C1 segment of cervical spinal cord (tissue), 14 donors: ENCODE results near the gene AFM.
"Not testable (repeated sequence)": the region's sequence is repeated elsewhere in the genome, so short reads cannot be mapped to it uniquely, and the experiment has no call there.

Experiments used
- DNase-seq, 14 donors: peaks; one replicate each; lab custom pipeline; 2025; lab: John Stamatoyannopoulos, UW

Gene AFM

GRCh38 chr4:73505567-73505966, 24.0 kb downstream of the AFM start:
- no peak for DNase-seq

GRCh38 chr4:73507541-73507940, 26.0 kb downstream of the AFM start:
- DNase-seq = no peak

DNA sequence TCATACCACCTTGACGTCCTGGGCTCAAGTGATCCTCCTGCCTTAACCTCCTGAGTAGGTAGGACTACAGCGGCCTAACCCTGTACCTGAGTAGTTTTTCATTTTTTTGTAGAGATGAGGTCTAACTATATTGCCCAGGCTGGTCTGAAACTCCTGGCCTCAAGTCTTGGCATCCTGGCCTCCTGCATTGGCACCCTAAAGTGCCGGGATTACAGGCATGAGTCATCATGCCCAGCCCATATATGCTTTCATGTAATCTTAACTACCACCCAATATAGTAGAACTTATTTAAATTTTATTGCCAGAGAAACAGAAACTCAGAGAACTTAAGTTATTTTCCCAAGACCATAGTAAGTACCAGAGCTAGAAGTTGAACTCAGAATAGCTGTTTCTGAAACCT, 27.1 kb downstream of the AFM start:
- DNase-seq = no peak

GRCh38 chr4:73518340-73518739, 36.8 kb downstream of the AFM start:
- DNase-seq = no peak

- no peak for DNase-seq
Measured at GRCh38 chr4:73520821-73521220, 39.3 kb downstream of the AFM start.

GRCh38 chr4:73523126-73523525, 41.6 kb downstream of the AFM start:
- no peak for DNase-seq

DNA sequence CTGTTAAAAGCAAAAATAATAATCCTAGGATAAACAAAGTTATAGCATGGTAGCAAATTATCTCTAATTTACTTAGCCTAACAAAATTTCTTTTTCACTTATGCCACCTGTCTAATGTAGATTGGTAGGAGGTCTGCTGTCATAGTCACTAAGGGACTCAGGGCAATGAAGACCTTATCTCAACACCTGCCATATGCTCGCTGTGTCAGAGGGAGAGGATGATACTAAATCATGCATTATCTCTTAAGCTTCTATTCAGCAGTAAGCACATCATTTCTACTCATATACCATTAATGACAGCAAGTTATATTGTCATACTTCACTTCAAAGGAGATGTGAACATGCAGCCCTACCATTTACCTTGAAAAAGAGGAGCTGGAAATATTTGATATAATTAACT, 44.1 kb downstream of the AFM start:
- DNase-seq = no peak

DNA sequence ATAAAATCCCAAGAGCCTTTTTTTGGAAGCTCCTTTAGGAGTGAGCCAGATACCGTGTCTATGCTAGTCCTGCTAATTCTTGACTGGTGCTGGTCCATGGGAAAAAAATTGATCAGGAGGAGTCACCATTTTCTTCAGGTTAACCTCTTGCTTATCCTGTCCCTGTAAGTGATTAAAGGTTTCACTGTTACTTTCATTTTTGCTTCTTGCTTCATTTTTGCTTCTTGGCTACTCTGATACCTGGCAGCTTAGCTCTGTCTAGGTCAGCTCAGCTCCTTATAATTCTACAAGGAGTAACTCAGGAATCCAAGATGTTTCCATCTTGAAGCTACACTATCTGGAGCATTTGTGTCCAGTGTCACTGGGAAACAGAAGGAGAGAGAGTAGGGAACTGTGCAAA, 45.7 kb downstream of the AFM start:
- DNase-seq = no peak

- no peak for DNase-seq
Measured at GRCh38 chr4:73528171-73528570, 46.6 kb downstream of the AFM start.

DNA sequence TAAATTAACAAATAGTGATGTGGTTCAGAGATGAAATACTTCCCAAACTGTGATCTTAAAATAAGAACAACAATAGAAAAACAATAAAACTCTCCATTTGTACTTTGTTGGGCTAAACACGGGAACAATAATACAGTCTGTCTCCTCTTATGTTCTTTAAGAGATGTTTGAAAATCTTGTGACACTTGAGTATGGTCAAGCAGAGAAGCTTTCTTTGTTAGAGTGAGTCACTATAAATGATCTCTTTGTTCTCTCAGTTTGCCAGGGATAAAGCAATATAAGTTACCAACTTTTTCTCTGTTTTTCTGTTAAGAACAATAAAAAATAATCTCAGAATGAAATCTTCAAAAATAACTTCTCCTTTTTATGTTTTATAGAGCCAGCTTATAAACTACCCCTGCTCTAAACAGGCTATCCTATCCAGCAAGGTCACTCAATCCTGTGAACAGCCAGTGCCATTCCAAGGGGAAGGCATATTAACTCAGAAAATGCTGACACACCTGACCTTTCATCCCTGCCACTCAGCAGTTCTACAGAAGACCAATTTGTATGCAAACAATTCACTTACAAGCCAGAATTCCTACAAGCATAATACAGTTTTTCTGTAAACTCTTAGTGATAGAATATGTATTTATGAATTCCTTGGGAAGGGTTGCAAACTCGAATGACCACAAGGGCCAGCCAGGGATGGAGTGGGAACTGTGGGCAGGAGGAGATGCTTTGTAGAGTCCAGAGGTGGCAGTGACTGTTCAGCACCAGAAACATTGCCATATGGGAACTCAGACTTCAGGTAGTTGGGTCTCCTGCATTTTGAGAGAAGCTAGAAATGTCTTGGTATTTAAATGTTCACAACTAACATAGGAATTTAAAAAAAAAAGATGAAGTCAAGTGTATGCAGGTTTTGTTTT, 52.2 kb downstream of the AFM start:
- DNase-seq = no peak

DNA sequence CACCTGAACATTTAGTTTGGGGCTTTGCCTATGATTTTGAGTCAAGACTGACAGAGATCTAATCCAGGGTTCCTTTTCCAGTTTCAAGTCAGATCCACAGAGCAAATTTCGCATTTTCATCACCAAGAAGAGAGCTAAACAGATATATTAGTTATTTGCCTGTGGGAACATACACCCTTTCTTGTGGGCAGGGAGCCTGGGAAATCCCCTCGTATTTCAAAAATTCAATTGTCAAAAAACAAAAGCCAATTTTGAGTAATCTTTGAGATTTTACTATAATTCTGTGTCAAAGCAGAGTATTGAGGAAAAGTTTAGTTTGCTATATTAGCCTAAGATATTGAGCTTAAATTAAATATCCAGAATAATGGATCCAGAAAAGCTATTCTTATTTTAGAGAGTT, 56.6 kb downstream of the AFM start:
- no peak for DNase-seq

GRCh38 chr4:73539386-73539785, 57.8 kb downstream of the AFM start:
- no peak for DNase-seq

DNA sequence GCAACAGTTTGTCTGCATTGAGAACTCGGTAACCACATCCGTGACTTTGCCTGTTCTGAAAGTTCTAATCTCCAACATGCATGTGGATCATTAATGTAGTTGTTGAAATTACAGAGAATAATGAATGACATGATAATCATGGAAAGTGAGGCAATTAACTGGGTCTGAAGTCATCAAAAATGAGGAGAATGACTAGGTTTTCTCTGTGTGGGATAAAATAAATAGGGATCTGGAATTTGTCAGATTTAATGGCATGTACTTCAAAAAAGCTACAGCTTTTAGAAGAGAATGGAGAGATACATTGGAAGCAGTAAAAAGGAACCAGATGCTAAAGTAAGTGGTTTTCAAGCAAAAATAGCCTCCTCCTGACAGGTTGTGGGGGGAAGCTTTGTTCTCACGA, 59.3 kb downstream of the AFM start:
- DNase-seq = no peak

GRCh38 chr4:73541251-73541650, 59.7 kb downstream of the AFM start:
- no peak for DNase-seq

DNA sequence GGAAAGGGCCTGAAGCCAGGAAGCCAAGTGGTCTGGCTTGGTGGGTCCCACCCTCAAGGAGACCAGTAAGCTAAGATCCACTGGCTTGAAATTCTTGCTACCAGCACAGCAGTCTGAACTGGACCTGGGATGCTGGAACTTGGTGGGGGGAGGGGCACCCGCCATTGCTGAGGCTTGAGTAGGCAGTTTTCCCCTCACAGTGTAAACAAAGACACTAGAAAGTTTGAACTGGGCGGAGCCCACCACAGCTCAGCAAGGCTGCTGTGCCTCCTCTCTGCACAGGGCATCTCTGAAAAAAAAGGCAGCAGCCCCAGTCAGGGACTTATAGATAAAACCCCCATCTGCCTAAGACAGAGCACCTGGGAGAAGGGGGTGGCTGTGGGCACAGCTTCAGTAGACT, 63.1 kb downstream of the AFM start:
- no peak for DNase-seq

DNA sequence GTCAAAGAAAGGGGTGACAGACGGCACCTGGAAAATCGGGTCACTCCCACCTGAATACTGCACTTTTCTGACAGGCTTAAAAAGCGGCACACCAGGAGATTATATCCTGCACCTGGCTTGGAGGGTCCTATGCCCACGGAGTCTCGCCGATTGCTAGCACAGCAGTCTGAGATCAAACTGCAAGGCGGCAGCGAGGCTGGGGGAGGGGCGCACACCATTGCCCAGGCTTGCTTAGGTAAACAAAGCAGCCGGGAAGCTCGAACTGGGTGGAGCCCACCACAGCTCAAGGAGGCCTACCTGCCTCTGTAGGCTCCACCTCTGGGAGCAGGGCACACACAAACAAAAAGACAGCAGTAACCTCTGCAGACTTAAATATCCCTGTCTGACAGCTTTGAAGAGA, 69.3 kb downstream of the AFM start:
- not testable (repeated sequence) for DNase-seq
